NCI-H82 treated with DMSO at 0.1 percent for 48 hours (cell line): ENCODE measurements around the gene EVC2.

Experiments used
- DNase-seq: peaks from one replicate; lab custom pipeline; 2025; ENCODE audit not compliant: unreplicated experiment; lab: John Stamatoyannopoulos, UW

Gene EVC2

DNA sequence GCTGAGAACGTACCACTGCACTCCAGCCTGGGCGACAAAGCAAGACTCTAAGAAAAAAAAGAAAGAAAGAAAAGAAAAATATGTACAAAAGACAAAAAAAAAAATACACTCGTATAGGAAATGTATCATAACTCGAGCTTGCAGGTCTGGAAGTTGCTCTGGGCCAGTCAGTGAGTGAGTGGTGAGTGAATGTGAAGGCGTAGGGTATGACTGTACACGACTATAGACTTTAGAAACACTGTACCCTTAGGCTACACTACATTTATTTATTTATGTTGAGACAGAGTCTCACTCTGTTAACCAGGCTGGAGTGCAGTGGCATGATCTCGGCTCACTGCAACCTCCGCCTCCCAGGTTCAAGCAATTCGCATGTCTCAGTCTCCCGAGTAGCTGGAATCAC, 29.4 kb downstream of the EVC2 start:
- DNase-seq, result no peak

DNA sequence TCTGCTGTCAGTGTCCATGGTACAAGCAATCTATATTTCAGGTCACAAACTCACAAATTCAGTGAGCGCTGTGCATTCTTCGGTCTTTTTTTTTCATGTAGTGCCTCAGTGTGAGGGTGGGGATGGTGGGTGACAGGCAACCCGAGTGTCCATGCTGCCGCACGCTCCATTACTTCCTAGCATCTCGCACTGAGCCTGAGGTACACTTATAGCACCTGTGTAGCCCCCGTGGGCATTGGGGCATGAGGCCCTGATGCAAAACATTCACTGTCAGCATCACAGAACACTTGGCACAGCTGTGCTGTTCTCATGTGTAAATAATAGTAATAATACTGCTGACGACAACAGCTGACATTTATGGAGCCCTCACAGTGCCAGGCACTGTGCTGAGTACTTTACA, 31.6 kb downstream of the EVC2 start:
- no peak for DNase-seq

DNA sequence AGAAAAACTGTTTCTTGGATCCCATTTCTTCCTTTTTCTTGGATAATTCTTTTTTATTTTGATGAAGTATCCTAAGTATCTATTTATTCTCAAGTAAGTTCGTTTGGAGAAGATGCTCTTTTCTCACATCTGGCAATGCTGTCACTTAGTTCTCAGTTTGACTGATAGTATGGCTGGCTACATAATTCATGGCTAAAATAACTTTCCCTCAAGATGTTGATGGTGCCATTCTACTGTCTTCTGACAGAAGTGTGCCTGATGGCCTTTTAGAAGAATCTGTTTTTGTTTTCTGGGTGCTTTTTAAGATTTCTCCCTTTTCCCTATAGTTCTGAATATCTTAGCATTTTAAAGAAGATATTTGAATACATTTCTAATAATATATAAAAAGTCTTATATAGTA, 41.6 kb downstream of the EVC2 start:
- no peak for DNase-seq

DNA sequence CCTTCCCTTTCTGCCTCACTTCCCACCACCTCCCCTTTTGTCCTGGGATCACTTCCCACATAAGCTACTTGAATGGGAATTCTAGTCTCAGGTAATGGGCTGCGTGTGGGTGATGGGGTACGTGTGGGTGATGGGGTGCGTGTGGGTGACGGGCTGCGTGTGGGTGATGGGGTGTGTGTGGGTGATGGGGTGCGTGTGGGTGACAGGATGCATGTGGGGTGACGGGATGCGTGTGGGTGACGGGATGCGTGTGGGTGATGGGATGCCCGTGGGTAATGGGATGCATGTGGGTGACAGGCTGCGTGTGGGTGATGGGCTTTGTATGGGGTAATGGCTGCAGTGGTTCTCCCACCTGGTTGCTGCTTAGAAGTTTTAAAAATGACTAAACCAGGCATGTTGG, 43.6 kb downstream of the EVC2 start:
- no peak for DNase-seq

DNA sequence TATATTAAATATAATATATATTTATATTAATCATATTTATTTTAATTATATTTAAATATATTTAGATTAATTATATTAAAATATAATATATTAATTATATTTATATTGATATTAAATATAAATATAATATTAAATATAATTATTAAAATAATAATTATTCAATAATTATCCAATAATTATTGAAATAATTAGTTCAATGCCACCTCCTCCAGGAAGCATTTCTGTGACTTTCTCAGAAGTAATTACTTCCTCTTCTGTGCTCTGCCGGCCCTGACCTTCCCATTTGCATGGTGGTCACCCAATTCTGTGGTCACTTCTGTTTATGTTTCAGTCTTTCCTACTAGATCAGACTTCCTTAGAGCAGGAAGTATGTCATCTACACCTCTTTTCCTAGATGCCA, 45.8 kb downstream of the EVC2 start:
- DNase-seq, result no peak

DNA sequence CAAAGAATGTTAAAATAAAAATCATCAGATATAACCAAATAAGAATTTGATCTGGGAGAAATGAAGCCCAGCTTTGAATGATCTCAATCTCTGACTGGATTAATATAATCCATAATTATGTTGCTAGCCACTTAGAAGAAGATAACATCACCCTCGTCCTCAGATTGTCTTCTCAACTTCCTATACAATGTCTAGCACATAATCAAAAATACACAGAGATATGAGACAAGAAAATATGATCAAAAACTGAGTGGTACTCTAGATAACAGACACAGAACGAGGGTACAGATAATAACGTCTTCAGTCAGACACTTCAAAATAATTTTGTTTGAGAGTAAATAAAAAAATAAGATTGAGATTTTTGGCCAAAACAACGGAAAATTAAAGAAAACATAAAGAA, 47.1 kb downstream of the EVC2 start:
- DNase-seq, result no peak

DNA sequence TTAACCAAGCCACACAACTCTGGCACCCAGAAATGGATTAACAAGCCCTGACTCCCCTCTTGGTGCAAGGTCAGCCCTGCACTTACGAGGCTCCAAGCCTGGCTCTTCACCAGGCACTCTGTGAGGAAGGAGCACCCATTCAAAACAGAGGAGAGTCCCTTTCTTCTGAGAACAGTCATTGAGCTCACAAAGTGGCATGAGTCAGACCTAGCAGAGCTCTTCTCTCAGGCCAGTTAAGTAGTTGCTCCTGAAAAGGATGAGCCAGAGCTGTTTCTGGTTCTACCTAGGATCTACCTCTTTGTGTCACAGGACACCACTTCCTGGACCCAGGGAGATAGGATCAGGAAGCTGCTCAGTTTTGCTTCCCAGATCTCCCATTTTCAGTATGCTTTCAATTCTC, 48.2 kb downstream of the EVC2 start:
- DNase-seq, result no peak

DNA sequence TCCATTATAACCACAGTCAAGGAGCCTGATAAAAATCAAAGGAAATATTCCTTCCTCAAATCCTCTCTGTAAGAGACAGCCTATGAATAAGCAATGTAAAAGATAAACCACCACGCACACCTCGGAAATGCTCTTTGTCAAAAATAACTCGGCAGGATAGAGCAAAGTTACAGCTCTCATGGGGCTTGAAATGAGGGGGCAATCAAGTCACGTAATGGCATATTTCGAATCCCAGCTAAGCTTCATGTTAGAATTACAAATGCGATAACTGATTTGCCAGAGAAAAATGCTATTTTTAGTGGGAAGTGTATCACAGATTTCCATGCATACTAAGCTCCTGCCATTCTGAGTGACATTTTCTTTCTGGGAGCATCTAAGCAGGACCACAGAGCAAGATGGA, 49.4 kb downstream of the EVC2 start:
- no peak for DNase-seq

DNA sequence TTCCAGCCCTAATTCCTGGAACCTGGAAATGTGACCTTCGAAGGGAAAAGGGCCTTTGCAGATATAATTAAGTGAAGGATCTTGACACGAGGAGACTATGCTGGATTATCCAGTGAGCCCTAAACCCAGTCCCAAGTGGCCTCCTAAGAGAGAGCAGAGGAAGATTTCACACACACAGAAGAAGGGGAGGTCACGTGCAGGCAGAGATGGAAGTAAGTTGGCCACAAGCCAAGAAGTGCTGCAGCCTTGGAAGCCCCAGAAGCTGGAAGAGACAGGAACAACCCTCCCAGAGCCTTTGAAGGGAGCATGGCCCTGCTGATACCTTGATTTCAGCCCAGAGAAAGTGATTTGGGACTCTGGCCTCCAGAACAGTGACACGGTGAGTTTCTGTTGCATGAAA, 51.9 kb downstream of the EVC2 start:
- peak; percentile 2 for DNase-seq

DNA sequence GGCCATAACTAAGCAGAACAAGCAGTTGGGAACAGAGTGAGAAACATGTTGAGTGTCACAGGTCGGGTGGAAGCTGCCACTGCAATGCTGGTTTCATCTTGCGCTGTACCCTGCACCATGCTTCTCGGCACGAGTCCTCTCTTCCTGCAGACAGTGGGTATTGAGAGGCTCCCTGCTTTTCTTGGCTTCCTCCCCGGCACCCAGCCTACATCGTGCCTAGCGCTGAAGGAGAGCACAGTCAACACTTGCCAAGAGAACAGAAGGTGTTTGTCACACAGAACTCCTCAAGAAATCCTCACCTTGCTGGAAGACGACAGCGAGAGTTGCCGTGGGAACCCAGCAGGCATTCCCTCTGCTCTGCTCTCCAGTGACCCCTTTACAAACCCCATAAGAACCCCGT, 53.6 kb downstream of the EVC2 start:
- no peak for DNase-seq

DNA sequence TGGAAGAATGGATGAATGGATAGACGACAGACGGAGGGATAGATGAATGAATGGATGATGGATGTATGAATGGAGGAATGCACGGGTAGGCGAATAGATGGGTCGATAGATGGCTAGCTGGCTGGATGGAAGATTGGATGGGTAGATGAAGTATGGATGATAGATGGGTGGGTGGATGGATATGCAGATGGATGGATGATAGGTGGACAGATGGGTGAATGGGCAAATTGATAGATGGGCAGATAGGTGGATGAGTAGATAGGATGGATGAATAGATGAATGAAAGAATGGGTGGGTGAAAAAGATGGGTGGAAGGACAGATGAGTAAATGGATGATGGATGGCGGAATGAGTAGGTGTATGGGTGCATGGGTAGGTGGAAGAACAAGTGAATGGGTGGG, 57.3 kb downstream of the EVC2 start:
- no peak for DNase-seq

DNA sequence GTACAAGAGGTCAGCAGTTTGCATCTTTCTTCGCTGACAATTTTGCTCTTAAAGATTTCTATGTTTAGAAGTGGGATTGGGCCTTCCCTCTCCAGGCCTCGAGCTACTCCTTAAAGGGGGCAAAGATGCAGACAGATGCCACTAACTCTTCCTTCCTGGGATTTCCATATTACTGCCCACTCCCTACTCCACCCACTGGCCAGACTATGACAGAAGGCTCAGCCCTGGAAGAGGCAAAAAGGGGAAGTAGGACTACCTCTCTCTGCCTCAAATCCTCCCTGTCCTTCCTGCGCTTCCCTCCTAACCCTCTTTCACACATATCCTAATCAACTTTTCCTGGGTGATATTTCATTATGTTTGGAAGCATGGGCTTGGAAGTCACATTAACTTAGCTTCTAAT, 58.3 kb downstream of the EVC2 start:
- no peak for DNase-seq

DNA sequence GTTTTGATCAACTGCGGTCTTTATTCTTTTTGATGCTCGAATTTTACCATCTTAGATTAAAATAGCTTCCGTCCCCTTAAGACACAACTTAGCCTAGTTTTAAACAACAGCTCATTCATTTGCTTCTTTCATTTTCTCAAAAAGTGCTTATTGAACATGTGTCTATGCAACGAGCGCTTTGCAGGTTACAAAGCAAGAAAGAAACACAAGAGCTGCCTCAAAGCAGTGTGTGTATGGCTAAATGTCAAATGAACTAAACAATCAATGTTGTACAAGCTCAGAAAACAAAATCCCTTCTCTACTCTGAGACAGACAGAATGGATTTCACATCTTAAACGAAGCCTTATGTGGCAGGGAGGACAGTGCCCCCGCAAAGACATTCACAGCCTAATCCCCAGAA, 61.0 kb downstream of the EVC2 start:
- no peak for DNase-seq

DNA sequence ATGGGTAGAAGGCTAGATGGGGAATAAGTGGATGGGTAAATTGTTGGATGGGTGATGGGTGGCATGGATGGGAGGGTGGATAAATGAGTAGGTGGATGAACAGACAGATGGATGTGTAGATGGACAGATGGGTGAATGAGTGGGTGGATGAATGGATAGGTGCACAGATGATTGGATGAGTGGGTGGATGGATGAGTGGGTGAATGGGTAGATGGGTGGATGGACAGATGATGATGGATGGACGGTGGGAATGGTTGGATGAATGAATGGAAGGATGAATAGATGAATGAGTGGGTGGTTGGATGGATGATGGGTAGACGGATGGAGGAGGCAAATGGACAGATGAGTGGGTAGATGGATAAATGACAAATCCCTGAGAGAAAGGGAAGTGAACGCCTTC, 68.3 kb downstream of the EVC2 start:
- DNase-seq, result no peak

DNA sequence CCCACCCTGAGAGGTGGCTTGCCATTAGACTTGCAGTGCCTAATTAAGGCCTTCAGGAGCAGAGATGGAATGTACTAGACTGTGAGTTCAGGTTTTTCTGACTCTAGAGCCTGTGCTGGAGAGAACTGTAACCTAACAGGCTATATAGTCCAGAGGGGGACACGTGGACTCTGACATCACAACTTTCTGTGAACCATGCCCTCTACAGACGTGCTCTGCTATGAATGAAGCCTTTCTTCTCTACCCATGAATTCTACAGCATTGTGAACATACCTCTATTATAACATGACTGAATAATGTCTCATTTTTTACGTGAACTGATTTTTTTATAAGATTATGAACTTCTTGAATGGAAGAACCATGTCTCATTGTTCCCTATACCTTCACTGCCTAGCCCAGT, 68.8 kb downstream of the EVC2 start:
- DNase-seq, result no peak

DNA sequence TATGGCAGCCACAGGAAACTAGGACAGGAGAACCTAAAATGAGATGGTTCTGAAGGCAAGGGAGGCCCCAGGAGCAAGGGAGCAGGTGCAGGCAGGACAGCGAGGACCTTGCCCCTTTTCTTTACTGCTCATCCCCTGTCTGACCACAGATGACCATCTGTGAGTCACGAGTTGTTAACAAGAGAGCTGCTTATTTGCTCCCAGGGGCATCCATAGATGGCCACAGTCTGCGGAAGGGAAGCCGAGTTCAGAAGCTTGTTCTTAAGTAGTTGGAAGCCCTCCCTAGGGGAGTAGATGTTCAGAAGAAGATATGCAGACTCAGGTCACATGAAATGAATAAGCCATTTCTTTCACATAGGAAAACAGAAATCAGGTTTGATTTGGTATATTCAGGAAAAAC, 69.4 kb downstream of the EVC2 start:
- DNase-seq, result no peak

DNA sequence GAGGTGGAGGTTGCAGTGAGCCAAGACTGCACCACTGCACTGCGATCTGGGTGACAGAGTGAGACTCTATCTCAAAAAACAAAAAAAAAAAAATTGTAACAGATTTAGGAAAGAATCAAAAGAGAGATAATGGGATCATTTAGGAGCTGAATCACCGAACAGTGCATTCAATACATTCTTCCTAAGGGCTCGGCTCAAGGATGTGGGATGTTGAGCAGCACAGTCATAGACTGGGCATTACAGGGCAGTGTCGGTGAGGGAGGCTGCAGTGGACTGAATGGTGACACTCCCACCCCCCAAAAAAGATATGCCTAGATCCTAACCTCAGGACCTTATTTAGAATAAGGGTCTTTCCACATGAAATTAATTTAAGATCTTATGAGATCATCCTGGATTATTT, 70.0 kb downstream of the EVC2 start:
- DNase-seq, result no peak

DNA sequence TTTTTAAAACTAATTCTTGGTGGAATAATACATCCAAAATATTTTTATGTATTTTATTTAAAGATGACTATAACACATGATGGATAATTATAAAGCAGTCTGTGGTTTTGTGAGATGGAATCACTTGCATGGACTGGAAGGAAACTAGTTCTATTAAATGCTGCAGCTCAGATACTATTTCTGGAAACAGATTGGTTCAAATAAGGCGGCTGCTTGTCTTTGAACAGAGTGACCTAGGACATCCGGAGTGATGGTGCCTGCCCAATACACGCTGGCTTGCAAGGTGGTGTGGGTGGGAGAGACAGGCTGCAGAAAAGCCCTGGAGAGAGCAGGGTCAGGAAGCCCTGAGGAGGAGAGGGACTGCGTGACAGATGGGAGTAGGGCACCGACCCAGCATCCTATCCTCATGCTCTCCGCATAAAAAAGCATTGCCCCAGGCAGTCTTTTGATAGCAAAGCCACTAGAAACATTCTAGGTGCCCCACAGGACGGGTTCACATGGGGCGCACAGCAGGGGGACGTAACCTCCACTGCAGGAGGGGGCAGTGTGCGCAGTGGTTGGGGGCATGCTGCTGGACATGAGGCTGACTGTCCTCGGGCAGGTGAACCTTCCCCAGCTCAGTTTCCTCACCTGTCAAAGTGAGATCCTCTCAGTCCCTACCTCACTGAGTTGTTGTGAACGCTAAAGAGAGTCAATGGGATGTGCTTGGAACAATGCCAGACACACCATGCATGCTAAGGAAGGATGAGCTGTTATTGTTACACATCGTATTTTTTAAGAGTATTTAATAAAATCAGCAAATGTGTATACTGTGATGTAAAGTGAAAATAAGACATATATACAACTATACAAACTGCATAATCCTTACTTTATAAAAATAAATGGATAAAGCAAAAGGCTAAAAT, 71.3 kb downstream of the EVC2 start:
- no peak for DNase-seq

DNA sequence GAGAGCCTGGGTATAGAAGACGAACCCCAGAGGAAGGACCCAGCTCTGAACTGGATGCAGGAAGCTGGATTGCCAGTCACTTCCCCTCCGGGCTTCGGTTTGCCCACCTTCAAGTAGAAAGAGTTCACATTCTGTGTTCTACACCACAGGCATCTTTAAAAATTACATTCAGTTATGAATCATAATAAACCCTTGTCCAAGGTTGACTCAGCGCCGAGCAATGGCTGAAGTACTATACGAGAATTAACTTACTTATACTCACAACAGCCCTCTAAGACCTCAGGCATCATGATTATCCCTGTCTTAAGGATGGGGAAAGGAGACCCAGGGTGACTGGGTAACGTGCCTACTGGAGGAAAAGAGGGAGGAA, 72.5 kb downstream of the EVC2 start:
- no peak for DNase-seq

DNA sequence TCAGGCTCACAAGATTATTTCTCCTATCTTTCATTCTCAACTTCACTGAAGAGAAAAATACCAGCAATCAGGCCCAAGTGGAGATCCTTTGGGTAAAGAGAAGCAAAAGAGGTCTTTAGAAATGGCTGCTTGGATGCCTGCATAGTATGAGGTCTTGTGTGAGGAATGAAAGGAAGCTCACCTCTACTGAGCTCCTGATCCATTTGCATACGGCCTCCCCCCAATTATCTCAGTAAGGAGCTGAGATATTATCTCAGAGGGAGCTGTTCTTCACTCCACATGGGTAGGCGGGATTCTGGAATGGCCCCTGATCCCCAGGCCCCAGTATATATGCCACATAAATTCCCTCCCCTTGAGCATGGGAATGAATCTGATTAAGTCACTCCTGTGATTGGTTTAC, 75.8 kb downstream of the EVC2 start:
- DNase-seq, result no peak

DNA sequence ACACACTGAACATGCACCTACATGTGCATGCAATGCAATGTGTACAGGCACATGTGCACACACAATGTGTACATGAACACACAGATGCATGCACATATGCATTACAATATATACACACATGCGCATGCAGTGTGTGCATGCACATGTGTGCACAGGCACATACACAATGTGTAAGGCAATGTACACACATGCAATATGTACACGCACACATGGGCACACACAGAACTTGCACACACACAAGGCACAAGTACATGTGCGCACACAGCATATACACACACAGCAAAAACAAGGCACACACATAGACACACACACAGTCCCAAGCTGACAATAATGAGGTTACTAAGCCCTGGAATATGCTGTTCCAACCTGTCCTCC, 76.3 kb downstream of the EVC2 start:
- DNase-seq, result no peak

DNA sequence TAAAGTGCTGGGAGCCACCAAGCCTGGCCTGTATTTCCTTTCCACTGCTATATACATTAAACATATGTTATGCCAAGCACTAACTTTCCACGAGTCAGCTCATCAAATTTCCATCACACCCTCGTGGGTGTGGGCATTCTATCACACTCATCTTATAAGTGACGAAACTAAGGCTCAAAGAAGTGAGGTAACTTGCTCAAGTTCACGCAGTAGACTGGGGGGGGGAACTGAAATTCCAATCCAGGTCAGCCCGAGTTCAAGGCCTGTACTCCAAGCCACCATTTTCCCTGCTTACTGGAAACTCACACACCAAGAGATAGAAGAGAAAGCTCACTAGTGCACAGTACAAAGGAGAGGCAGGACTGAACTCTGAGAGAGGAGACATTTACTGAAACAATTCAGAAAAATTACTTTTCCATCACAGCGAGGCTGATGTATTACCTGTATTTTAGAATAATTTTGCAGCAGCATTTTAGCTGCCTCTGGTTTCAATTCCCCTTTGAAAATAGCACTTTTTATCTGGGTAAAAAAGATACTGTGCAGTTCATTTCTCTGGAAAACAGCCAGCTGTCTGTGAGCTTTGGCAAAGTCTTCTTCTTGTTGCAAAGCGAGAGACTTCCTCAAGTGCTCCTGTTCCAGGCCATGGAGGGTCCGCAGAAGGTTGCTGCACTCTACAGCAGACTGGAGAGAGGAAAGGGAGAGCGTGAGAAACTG, 76.8 kb downstream of the EVC2 start:
- no peak for DNase-seq

DNA sequence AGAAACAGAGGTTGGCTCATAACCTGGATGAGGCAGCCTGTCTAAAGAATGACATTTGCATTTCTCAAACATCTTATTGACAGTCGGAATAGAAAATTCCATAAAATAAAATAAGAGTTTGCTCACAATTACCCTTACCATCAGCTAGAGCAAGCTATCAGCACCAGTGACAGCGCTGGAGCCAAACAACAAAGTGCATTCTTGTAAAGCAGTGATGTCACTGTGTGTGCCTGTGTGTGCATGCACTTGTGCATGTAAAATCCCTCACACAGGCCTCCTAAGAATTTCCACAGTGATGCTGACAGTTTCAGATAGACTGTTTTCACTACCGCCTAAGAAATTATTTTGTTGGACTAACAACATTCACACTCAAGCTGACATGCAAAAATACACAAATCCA, 77.6 kb downstream of the EVC2 start:
- no peak for DNase-seq
